A549 (cell line): ENCODE measurements around the gene FARP2. TPM values are rescaled to one million over a fixed set of nuclear protein-coding genes. Genes with fewer than 3 reads are reported as not detected.

Experiments
- ATAC-seq, 2 experiments: fragments of 200-7000 bp in 1 of 2; fragments of >200 bp in 1 of 2; cut with Nextera tagmentation in 1 of 2; cut with Tn5 transposase in 1 of 2; 3 replicates each; pipeline versions ENCODE4 v1.8.0 to v1.9.1; 2018 to 2020; ENCODE audit warnings: mild to moderate bottlenecking in 1 of 2, moderate library complexity in 1 of 2
- CTCF ChIA-PET: fragments of 300-600 bp; sonication (Branson Sonifier 250); formaldehyde crosslinking; extraction: SDS; loops from one replicate; lab custom pipeline; 2021; ENCODE audit warnings: antibody characterized with exemption, inconsistent platforms; lab: Yijun Ruan, JAX
- POLR2A ChIA-PET: fragments of 350-600 bp; formaldehyde crosslinking; extraction: SDS; loops from one replicate; lab custom pipeline; 2021; ENCODE audit warnings: antibody characterized with exemption, inconsistent platforms; lab: Yijun Ruan, JAX
- DNase-seq, 2 experiments: peaks; one replicate each; pipeline versions ENCODE4 v3.0.0 to v3.0.0-alpha.2; 2011 to 2016; ENCODE audit warnings: low read depth in 1 of 2, low spot score in 1 of 2
- FAIRE-seq: peaks from 2 replicates; lab custom pipeline; 2011; peaks lifted over from hg19 to GRCh38; lab: Jason Lieb, UNC
- H3K27ac ChIP-seq, 2 experiments: fragments of >200 bp; sonication (Bioruptor Twin); formaldehyde crosslinking; 3 replicates each; pipeline ENCODE4 v1.5.1; 2016 to 2017
- H3K4me1 ChIP-seq: fragments of >200 bp; sonication (Bioruptor Twin); formaldehyde crosslinking; 3 replicates; pipeline ENCODE4 v1.6.1; 2016
- H3K4me2 ChIP-seq: fragments of >200 bp; sonication (Bioruptor Twin); formaldehyde crosslinking; 3 replicates; pipeline ENCODE4 v1.6.1; 2016
- H3K4me3 ChIP-seq: fragments of >200 bp; sonication (Bioruptor Twin); formaldehyde crosslinking; 3 replicates; pipeline ENCODE4 v1.5.1; 2016
- H3K9me3 ChIP-seq: fragments of >200 bp; sonication (Bioruptor Twin); formaldehyde crosslinking; 3 replicates; pipeline ENCODE4 v1.6.1; 2016
- ATOH8 ChIP-seq: fragments of 250-450 bp; sonication (Bioruptor Pico); IDR thresholded peaks from 2 replicates; pipeline ENCODE4 v1.5.0; 2020; ENCODE audit warnings: low read depth, mild to moderate bottlenecking, moderate library complexity
- BHLHE40 ChIP-seq: IDR thresholded peaks from 2 replicates; pipeline ENCODE4 v1.6.1; 2012; ENCODE audit warnings: low read depth, low read length, inconsistent platforms
- CBX2 ChIP-seq: fragments of 200-600 bp; sonication (generic); IDR thresholded peaks from 2 replicates; pipeline ENCODE4 v1.6.1; 2016; ENCODE audit warnings: low read depth, mild to moderate bottlenecking, borderline replicate concordance
- CHD2 ChIP-seq: fragments of 150-350 bp; IDR thresholded peaks from 2 replicates; pipeline ENCODE4 v1.6.1; 2014; ENCODE audit warnings: low read length; ENCODE audit not compliant: partially characterized antibody
- CHD4 ChIP-seq: fragments of 200-600 bp; sonication (generic); IDR thresholded peaks from 2 replicates; pipeline ENCODE4 v1.6.1; 2016; ENCODE audit warnings: antibody characterized with exemption, mild to moderate bottlenecking, borderline replicate concordance
- E2F6 ChIP-seq: IDR thresholded peaks from 2 replicates; pipeline ENCODE4 v1.6.1; 2012; ENCODE audit warnings: low read depth, borderline replicate concordance
- EHF ChIP-seq: fragments of 250-450 bp; sonication (Bioruptor Pico); IDR thresholded peaks from 2 replicates; pipeline ENCODE4 v1.5.0; 2020; ENCODE audit warnings: mild to moderate bottlenecking
- FOXS1 ChIP-seq: fragments of 250-450 bp; sonication (Bioruptor Pico); IDR thresholded peaks from 2 replicates; pipeline ENCODE4 v1.5.0; 2020; ENCODE audit warnings: mild to moderate bottlenecking, moderate library complexity
- HDAC2 ChIP-seq: fragments of 200-600 bp; sonication (generic); IDR thresholded peaks from 2 replicates; pipeline ENCODE4 v1.6.1; 2016
- HES2 ChIP-seq: fragments of >200 bp; sonication (Bioruptor Twin); formaldehyde crosslinking; IDR thresholded peaks from 2 replicates; pipeline ENCODE4 v1.6.1; 2016
- KDM5A ChIP-seq: fragments of 200-600 bp; sonication (generic); IDR thresholded peaks from 2 replicates; pipeline ENCODE4 v1.6.1; 2016; ENCODE audit warnings: antibody characterized with exemption, mild to moderate bottlenecking
- MAFK ChIP-seq: fragments of 450-650 bp; IDR thresholded peaks from 2 replicates; pipeline ENCODE4 v1.6.1; 2014; ENCODE audit not compliant: partially characterized antibody
- MAX ChIP-seq: IDR thresholded peaks from 2 replicates; pipeline ENCODE4 v1.6.1; 2012
- MAZ ChIP-seq: fragments of 150-350 bp; IDR thresholded peaks from 2 replicates; pipeline ENCODE4 v1.6.1; 2014; ENCODE audit warnings: antibody characterized with exemption, low read depth, low read length, borderline replicate concordance
- MYC ChIP-seq: IDR thresholded peaks from 2 replicates; pipeline ENCODE4 v1.6.1; 2012; ENCODE audit warnings: mild to moderate bottlenecking, inconsistent platforms, low read length, improper control_type of control experiment, borderline replicate concordance
- NFE2L2 ChIP-seq: fragments of 150-350 bp; conservative IDR thresholded peaks from 2 replicates; pipeline ENCODE4 v1.6.1; 2014; ENCODE audit warnings: low read length
- NR3C1 ChIP-seq: fragments of >200 bp; sonication (Bioruptor Twin); formaldehyde crosslinking; IDR thresholded peaks from 3 replicates; pipeline ENCODE4 v1.6.1; 2017
- PBX3 ChIP-seq: IDR thresholded peaks from 2 replicates; pipeline ENCODE4 v1.6.1; 2012
- PHF8 ChIP-seq: fragments of 200-600 bp; sonication (generic); IDR thresholded peaks from 2 replicates; pipeline ENCODE4 v1.6.1; 2016; ENCODE audit warnings: low read depth, mild to moderate bottlenecking, antibody characterized with exemption, moderate library complexity, borderline replicate concordance
- POLR2A ChIP-seq: IDR thresholded peaks from 2 replicates; pipeline ENCODE4 v1.6.1; 2012; ENCODE audit warnings: mild to moderate bottlenecking, low read length
- POLR2AphosphoS2 ChIP-seq: conservative IDR thresholded peaks from 2 replicates; pipeline ENCODE4 v1.6.1; 2012; ENCODE audit warnings: low read length, improper control_type of control experiment, inconsistent platforms
- REST ChIP-seq: fragments of 200-600 bp; sonication (generic); IDR thresholded peaks from 2 replicates; pipeline ENCODE4 v1.6.1; 2016; ENCODE audit warnings: antibody characterized with exemption, mild to moderate bottlenecking, moderate library complexity
- SMC3 ChIP-seq: fragments of >200 bp; sonication (Bioruptor Twin); formaldehyde crosslinking; IDR thresholded peaks from 3 replicates; pipeline ENCODE4 v1.6.1; 2018; ENCODE audit warnings: inconsistent platforms
- TFCP2L1 ChIP-seq: fragments of 250-450 bp; sonication (Bioruptor Pico); IDR thresholded peaks from 2 replicates; pipeline ENCODE4 v1.5.0; 2021; ENCODE audit warnings: mild to moderate bottlenecking
- ZC3H11A ChIP-seq: fragments of 450-650 bp; IDR thresholded peaks from 2 replicates; pipeline ENCODE4 v1.6.1; 2014; ENCODE audit warnings: antibody characterized with exemption, mild to moderate bottlenecking
- ZFP36 ChIP-seq: fragments of 450-650 bp; IDR thresholded peaks from 2 replicates; pipeline ENCODE4 v1.6.1; 2014; ENCODE audit warnings: borderline replicate concordance; ENCODE audit not compliant: partially characterized antibody
- ZNF302 ChIP-seq: fragments of 250-450 bp; sonication (Bioruptor Pico); IDR thresholded peaks from 2 replicates; pipeline ENCODE4 v1.9.0; 2021; ENCODE audit warnings: inconsistent platforms, mild to moderate bottlenecking, moderate library complexity
- ZSCAN20 ChIP-seq: fragments of 250-450 bp; sonication (Bioruptor Pico); IDR thresholded peaks from 2 replicates; pipeline ENCODE4 v1.8.0; 2022; ENCODE audit warnings: mild to moderate bottlenecking, moderate library complexity
- WGBS: methylation state at CpG from one replicate; pipeline ENCODE4 v1.1.6; 2017; ENCODE audit errors: missing lambda C conversion rate; 5-methylcytosine and 5-hydroxymethylcytosine counted together
- polyA plus RNA-seq, 4 experiments: library from polyadenylated mRNA; depleted of rRNA in 3 of 4; stranded (reverse); fragments of >200 nt; fragmentation: RNase III in 1 of 4; extraction: RNeasy Plus Mini Kit Qiagen cat#74134 plus additional on column Dnase treatment in 1 of 4; gene quantifications; 2 replicates in 3 of 4; 3 replicates in 1 of 4; pipeline ENCODE4 v1.2.3, GENCODE V29; 2011 to 2017

Gene FARP2
- polyA plus RNA-seq, 2 of the 4 experiments (the other 2 are of a cell fraction): 17.0 to 29.1 TPM

- ChIA-PET CTCF (interaction anchor here (0.5 to 2.6 kb wide), 16 partner anchors 8 to 420 kb away, joined by 3 to 14 read pairs (median 3); partner anchors contain the start of gene D2HGDH), POLR2A (interaction anchor here (0.5 to 1.9 kb wide), 14 partner anchors 10 to 728 kb away, joined by 3 to 7 read pairs (median 4); partner anchors contain the start of genes CAPN10, DTYMK, FARP2 and MTERF4)
- no peak for TF ChIP-seq CHD2
- TF ChIP-seq CHD4: no peak
- peak; percentile 67 for TF ChIP-seq POLR2A
- TF ChIP-seq KDM5A: no peak
- no peak; the same call in 1 of the 2 replicates for TF ChIP-seq REST
- no peak for TF ChIP-seq POLR2AphosphoS2
- peak; percentile 37; the same call in 1 of the 2 replicates for TF ChIP-seq MAX
- peak; percentile 56; the same call in 1 of the 2 replicates for TF ChIP-seq ATOH8
- TF ChIP-seq TFCP2L1: peak; percentile 34; the same call in 1 of the 2 replicates
- TF ChIP-seq MYC: 0 out of 2 replicates have a peak, but pooled peaks have one; percentile 54
- TF ChIP-seq PHF8: peak; percentile 93; the same call in 1 of the 2 replicates
- TF ChIP-seq ZFP36: peak; percentile 97
- TF ChIP-seq, all 56 proteins: peak for 7
- ATAC-seq (peak; percentile 50 to 52), FAIRE-seq (no peak), DNase-seq (peak; percentile 23 to 74)
- peak overlapping the region; percentile 96 for H3K4me2 ChIP-seq
- H3K4me1 ChIP-seq: peaks cover 54% of the 10 kb centered on the region
- peak overlapping the region; percentile 99 to 100 for H3K27ac ChIP-seq
- peak overlapping the region; percentile 76 for H3K4me3 ChIP-seq
- 8% methylated on average over 19 of the region's 38 CpGs for WGBS
- H3K9me3 ChIP-seq: no peaks in the 10 kb centered on the region
Measured at GRCh38 chr2:241314226-241315092, 41.6 kb upstream of the FARP2 start.

- no peak for FAIRE-seq
- TF ChIP-seq PBX3: no peak
- TF ChIP-seq SMC3: no peak; the same call in 2 of the 3 replicates
- TF ChIP-seq HES2: no peak
- TF ChIP-seq CHD4: no peak
- TF ChIP-seq ZC3H11A: no peak
- TF ChIP-seq MYC: peak; percentile 30; the same call in 1 of the 2 replicates
- no peak for TF ChIP-seq E2F6
- TF ChIP-seq MAFK: no peak
- TF ChIP-seq CBX2: no peak
- no peak for TF ChIP-seq EHF (CRISPR knock-in tag)
- TF ChIP-seq BHLHE40: no peak
- TF ChIP-seq NR3C1: no peak
- no peak for TF ChIP-seq POLR2AphosphoS2
- no peak for TF ChIP-seq HDAC2
- no peak for TF ChIP-seq MAZ
- no peak for TF ChIP-seq FOXS1
- TF ChIP-seq ZNF302: no peak
- no peak for TF ChIP-seq ZSCAN20
- no peak for TF ChIP-seq NFE2L2
Measured at GRCh38 chr2:241315093-241315878, 40.8 kb upstream of the FARP2 start, which contains the start of gene HDLBP. Gene HDLBP (minus strand): TSS chr2:241315672. CDS start chr2:241266869, 48,803 bp downstream.

More at GRCh38 chr2:241315093-241315878, 40.8 kb upstream of the FARP2 start, which contains the start of gene HDLBP:
- no peaks in the 10 kb centered on the region for H3K9me3 ChIP-seq
- peaks cover 63% of the 10 kb centered on the region for H3K4me1 ChIP-seq
- H3K27ac ChIP-seq: peak within 1 kb of the TSS; percentile 99 to 100
- ChIA-PET POLR2A (interaction anchor here (0.6 to 1.9 kb wide), 13 partner anchors 10 to 729 kb away, joined by 3 to 7 read pairs (median 4); partner anchors contain the start of genes CAPN10, DTYMK, FARP2 and MTERF4), CTCF (interaction anchor here (0.5 to 2.6 kb wide), 17 partner anchors 9 to 419 kb away, joined by 3 to 14 read pairs (median 3); partner anchors contain the start of gene D2HGDH)
- ATAC-seq (peak; percentile 86 to 93), DNase-seq (peak; percentile 94 to 99)
- H3K4me2 ChIP-seq: peak within 1 kb of the TSS; percentile 97
- peak within 1 kb of the TSS; percentile 76 for H3K4me3 ChIP-seq
- WGBS: 1% methylated on average over 35 of the region's 73 CpGs
